Peyer's patch (tissue), 4 donors: Measurements from ENCODE around the gene PRKAR1B.

Source experiments
- POLR2A ChIP-seq, 2 donors: fragments of 450-650 bp; IDR thresholded peaks; one replicate each; pipeline ENCODE4 v1.5.1; 2017; ENCODE audit warnings: antibody characterized with exemption in 2 of 2, mild to moderate bottlenecking in 2 of 2, moderate library complexity in 2 of 2
- TF ChIP-seq, protein P1 (sequence below), 6 experiments: fragments of 450-650 bp in 4 of 6; fragments of 200-600 bp in 2 of 6; sonication (generic) in 1 of 6; IDR thresholded peaks; one replicate each; pipeline ENCODE4 v1.5.1; 2017 to 2019; ENCODE audit warnings: antibody characterized with exemption in 6 of 6, mild to moderate bottlenecking in 3 of 6, moderate library complexity in 1 of 6

DNA sequence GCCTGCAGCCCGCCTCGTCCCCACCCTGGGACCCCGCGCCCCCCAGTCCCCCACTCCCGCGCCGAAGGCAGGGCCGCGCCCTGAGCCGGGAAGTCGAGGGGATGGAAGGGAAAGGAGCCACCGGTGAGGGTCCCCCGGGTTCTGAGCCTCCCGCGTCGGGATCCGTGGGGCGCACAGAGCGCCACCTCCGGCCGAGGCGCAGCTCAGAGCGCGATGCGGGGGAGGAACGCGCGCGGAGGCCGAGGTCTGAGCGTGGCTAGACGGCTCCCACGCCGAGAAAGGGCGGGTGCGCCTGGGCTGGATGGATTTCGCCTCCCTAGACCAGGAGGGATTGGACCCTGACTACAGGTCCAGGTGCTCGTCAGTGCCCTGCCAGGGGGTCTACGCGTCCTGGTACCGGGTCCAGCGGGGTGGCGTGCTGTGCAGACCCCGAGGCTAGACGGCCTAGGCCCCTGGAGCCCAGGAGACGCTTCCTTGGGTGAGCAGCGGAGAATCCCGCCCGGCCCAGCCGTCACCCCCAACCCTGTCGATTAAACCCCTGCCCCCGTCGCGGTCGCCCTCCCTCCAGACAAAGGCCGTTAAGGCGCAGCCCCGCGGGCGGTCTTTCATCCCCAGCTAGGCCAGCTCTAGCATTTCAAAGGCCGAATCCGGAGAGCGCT is 206.4 kb downstream of the PRKAR1B start:
- TF ChIP-seq, protein P1, sequence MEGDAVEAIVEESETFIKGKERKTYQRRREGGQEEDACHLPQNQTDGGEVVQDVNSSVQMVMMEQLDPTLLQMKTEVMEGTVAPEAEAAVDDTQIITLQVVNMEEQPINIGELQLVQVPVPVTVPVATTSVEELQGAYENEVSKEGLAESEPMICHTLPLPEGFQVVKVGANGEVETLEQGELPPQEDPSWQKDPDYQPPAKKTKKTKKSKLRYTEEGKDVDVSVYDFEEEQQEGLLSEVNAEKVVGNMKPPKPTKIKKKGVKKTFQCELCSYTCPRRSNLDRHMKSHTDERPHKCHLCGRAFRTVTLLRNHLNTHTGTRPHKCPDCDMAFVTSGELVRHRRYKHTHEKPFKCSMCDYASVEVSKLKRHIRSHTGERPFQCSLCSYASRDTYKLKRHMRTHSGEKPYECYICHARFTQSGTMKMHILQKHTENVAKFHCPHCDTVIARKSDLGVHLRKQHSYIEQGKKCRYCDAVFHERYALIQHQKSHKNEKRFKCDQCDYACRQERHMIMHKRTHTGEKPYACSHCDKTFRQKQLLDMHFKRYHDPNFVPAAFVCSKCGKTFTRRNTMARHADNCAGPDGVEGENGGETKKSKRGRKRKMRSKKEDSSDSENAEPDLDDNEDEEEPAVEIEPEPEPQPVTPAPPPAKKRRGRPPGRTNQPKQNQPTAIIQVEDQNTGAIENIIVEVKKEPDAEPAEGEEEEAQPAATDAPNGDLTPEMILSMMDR (IDR thresholded peaks at IDR 0.05) = no peak
- no peak for TF ChIP-seq POLR2A (IDR thresholded peaks at IDR 0.05)
